Activated B cell treated with CpG ODN at 0.5 μM for 24 hours (primary cell): ENCODE measurements around the gene RAPGEF1. TPM values are rescaled to one million over a fixed set of nuclear protein-coding genes. Genes with fewer than 3 reads are reported as not detected.
A peak's percentile ranks its signal among the peaks of the same experiment; 100 is the strongest.

Experiments used
- ATAC-seq: fragments of 200-7000 bp; cut with Tn5 transposase; one replicate; pipeline ENCODE4 v1.10.0; 2021; ENCODE audit warnings: low read depth, mild to moderate bottlenecking, moderate library complexity
- CTCF ChIA-PET: fragments of 350-600 bp; sonication (Branson Sonifier 250); formaldehyde crosslinking; loops from one replicate; lab custom pipeline; 2021; ENCODE audit warnings: antibody characterized with exemption; lab: Charles Lee
- POLR2A ChIA-PET: fragments of 350-600 bp; sonication (Branson Sonifier 250); formaldehyde crosslinking; loops from one replicate; lab custom pipeline; 2021; ENCODE audit warnings: antibody characterized with exemption; lab: Charles Lee
- DNase-seq: peaks from one replicate; pipeline ENCODE4 v3.0.0; 2022
- H3K27ac Mint-ChIP-seq: one replicate; pipeline ENCODE4 v1.8.0; 2020; ENCODE audit warnings: mixed read lengths
- H3K27me3 Mint-ChIP-seq: one replicate; pipeline ENCODE4 v1.8.0; 2021; ENCODE audit warnings: mixed read lengths
- H3K36me3 Mint-ChIP-seq: one replicate; pipeline ENCODE4 v1.8.0; 2021; ENCODE audit warnings: low read depth, mixed read lengths
- H3K4me1 Mint-ChIP-seq: one replicate; pipeline ENCODE4 v1.8.0; 2021; ENCODE audit warnings: mixed read lengths
- H3K4me3 Mint-ChIP-seq: one replicate; pipeline ENCODE4 v1.8.0; 2020; ENCODE audit warnings: mild to moderate bottlenecking, mixed read lengths
- H3K9me3 Mint-ChIP-seq: one replicate; pipeline ENCODE4 v1.8.0; 2020; ENCODE audit warnings: mixed read lengths
- CTCF ChIP-seq: fragments of 200-600 bp; IDR thresholded peaks from one replicate; pipeline ENCODE4 v1.8.0; 2022; ENCODE audit warnings: antibody characterized with exemption, mild to moderate bottlenecking
- intact Hi-C: fragments of 100-400 bp; cut with micrococcal nuclease; formaldehyde crosslinking; loops from one replicate; pipeline ENCODE4 v1.15.1; 2024
- total RNA-seq: library from RNA; stranded (reverse); gene quantifications from 2 replicates; pipeline ENCODE4 v1.2.3, GENCODE V29; 2022

The RAPGEF1 gene
- total RNA-seq, 1 donor from 2014 or later: 318 TPM

DNA sequence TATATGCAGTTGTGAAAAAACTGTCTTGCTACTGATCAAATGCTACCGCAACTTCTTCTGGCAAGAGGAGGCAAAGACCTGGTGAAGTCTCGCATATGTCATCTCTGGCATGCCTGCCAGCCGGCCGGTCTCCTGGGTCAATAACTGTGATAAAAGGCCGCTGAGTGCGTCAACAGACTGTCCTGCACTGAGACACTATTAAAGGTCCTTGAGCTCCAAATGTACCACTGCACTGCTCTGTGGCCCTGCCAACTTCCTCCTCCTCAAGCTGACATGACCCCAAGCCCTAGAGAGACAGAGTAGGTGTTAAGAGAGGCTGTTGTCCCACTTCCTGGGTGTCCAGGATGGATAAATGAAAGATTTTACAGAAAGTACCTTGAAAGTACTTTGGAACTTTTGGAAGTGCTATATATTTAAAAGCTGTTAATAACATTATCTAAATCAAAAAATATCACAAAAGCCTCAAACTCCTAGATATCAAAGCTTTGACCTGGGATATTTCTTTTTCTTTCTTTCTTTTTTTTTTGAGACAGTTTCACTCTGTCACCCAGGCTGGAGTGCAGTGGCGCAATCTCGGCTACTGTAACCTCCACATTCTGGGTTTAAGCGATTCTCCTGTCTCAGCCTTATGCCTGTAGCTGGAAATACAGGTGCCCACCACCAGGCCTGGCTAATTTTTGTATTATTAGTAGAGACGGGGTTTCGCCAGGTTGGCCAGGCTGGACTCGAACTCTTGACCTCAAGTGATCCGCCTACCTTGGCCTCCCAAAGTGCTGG, 31.5 kb downstream of the RAPGEF1 start:
- peaks cover 35% of the 10 kb centered on the region for H3K36me3 Mint-ChIP-seq
- H3K27ac Mint-ChIP-seq: peak overlapping the region; percentile 85
- ChIA-PET POLR2A (interaction anchor here (0.7 to 4.0 kb wide), 15 partner anchors 11 to 78 kb away, joined by 3 to 29 read pairs (median 4); partner anchors contain the start of gene RAPGEF1), CTCF (interaction anchor here (1.2 to 1.8 kb wide), 3 partner anchors 11 to 117 kb away, joined by 3 to 5 read pairs (median 4); no protein-coding TSS in a partner anchor)
- H3K27me3 Mint-ChIP-seq: no peaks in the 10 kb centered on the region
- DNase-seq: no peak
- ATAC-seq: peak; percentile 60
- H3K4me1 Mint-ChIP-seq: peaks cover 99% of the 10 kb centered on the region
- peak overlapping the region; percentile 60 for H3K4me3 Mint-ChIP-seq
- intact Hi-C loops: loop anchor here (1.0 to 2.0 kb wide), 2 partner anchors 11 to 16 kb away; no protein-coding TSS in a partner anchor
- TF ChIP-seq CTCF: no peak
- H3K9me3 Mint-ChIP-seq: no peaks in the 10 kb centered on the region

GRCh38 chr9:131707733-131708157, 32.1 kb downstream of the RAPGEF1 start:
- Mint-ChIP-seq H3K36me3 (peaks cover 28% of the 10 kb centered on the region), H3K4me1 (peaks cover 99% of the 10 kb centered on the region), H3K4me3 (peak overlapping the region; percentile 60), H3K27me3 (no peaks in the 10 kb centered on the region), H3K9me3 (no peaks in the 10 kb centered on the region), H3K27ac (peak overlapping the region; percentile 85)
- CTCF ChIA-PET: interaction anchor here (1.5 to 1.8 kb wide), 2 partner anchors 11 to 78 kb away, joined by 3 to 5 read pairs; no protein-coding TSS in a partner anchor
- no peak for DNase-seq
- intact Hi-C loops: loop anchor here (2.0 kb wide), 1 partner anchor 17 kb away; no protein-coding TSS in a partner anchor
- TF ChIP-seq CTCF: no peak
- ATAC-seq: peak; percentile 26
- POLR2A ChIA-PET: interaction anchor here (1.0 to 4.0 kb wide), 10 partner anchors 10 to 51 kb away, joined by 3 to 29 read pairs (median 5); no protein-coding TSS in a partner anchor

DNA sequence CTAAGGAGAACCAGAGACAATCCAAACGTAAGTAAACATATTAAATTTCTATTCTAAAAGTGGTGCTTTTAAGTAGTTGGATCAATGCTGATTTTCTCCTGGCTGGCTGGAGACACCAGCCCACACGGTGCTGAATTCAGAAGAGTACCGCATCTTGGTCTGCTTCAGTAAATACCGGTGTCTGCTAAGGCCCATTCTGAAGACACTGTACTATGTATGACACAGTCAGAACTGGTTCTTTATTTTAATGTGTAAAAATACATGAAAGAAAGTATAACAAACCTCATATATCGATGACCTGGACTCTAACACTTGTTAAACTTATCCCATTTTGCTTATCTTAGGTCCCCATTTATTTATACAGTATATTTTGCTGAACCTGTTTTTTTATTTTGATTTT, 32.8 kb downstream of the RAPGEF1 start:
- ChIA-PET CTCF (interaction anchor here (1.5 kb wide), 1 partner anchor 10 kb away, joined by 3 read pairs; no protein-coding TSS in a partner anchor), POLR2A (interaction anchor here (0.7 to 1.2 kb wide), 2 partner anchors 31 to 33 kb away, joined by 3 read pairs; no protein-coding TSS in a partner anchor)

GRCh38 chr9:131706608-131706970, 33.3 kb downstream of the RAPGEF1 start:
- Mint-ChIP-seq H3K27me3 (no peaks in the 10 kb centered on the region), H3K9me3 (no peaks in the 10 kb centered on the region), H3K27ac (peak overlapping the region; percentile 61), H3K4me1 (peaks cover 99% of the 10 kb centered on the region), H3K4me3 (no peak overlapping the region), H3K36me3 (peaks cover 25% of the 10 kb centered on the region)
- intact Hi-C loops: no loop called here
- POLR2A ChIA-PET: interaction anchor here (1.2 kb wide), 1 partner anchor 32 kb away, joined by 3 read pairs; no protein-coding TSS in a partner anchor
- CTCF ChIA-PET: interaction anchor here (1.5 kb wide), 1 partner anchor 10 kb away, joined by 3 read pairs; no protein-coding TSS in a partner anchor
- ATAC-seq (no peak), DNase-seq (no peak)
- TF ChIP-seq CTCF: no peak

More for the DNA sequence above, 32.8 kb downstream of the RAPGEF1 start:
- no peak for TF ChIP-seq CTCF
- intact Hi-C loops: no loop called here
- Mint-ChIP-seq H3K27ac (peak overlapping the region; percentile 61), H3K4me3 (no peak overlapping the region), H3K36me3 (peaks cover 26% of the 10 kb centered on the region), H3K9me3 (no peaks in the 10 kb centered on the region), H3K27me3 (no peaks in the 10 kb centered on the region), H3K4me1 (peaks cover 99% of the 10 kb centered on the region)
- ATAC-seq (no peak), DNase-seq (no peak)
